SK-N-SH treated with all-trans-retinoic acid at 6 μM for 48 hours (cell line): ENCODE measurements around the gene GLMP.

Experiments used
- ARNTL ChIP-seq: fragments of 450-650 bp; formaldehyde crosslinking; IDR thresholded peaks from 2 replicates; pipeline ENCODE4 v1.5.0; 2020; ENCODE audit warnings: low read depth, mild to moderate bottlenecking, moderate library complexity, borderline replicate concordance
- BACH2 ChIP-seq: fragments of 250-450 bp; sonication (Bioruptor Pico); IDR thresholded peaks from 2 replicates; pipeline ENCODE4 v1.9.0; 2021; ENCODE audit warnings: mild to moderate bottlenecking, borderline replicate concordance
- CSDC2 ChIP-seq: fragments of 250-450 bp; sonication (Bioruptor Pico); IDR thresholded peaks from 2 replicates; pipeline ENCODE4 v1.5.0; 2020; ENCODE audit warnings: mild to moderate bottlenecking, moderate library complexity
- ESRRG ChIP-seq: fragments of 250-450 bp; sonication (Bioruptor Pico); IDR thresholded peaks from 2 replicates; pipeline ENCODE4 v1.6.1; 2021; ENCODE audit warnings: mild to moderate bottlenecking
- PATZ1 ChIP-seq: fragments of 250-450 bp; sonication (Bioruptor Pico); IDR thresholded peaks from 2 replicates; pipeline ENCODE4 v1.8.0; 2020; ENCODE audit warnings: mild to moderate bottlenecking, moderate library complexity, borderline replicate concordance
- POU6F1 ChIP-seq: fragments of 250-450 bp; sonication (Bioruptor Pico); IDR thresholded peaks from 2 replicates; pipeline ENCODE4 v1.8.0; 2021; ENCODE audit warnings: low read depth, mild to moderate bottlenecking, moderate library complexity, borderline replicate concordance
- PPARA ChIP-seq: fragments of 250-450 bp; sonication (Bioruptor Pico); IDR thresholded peaks from 2 replicates; pipeline ENCODE4 v1.5.0; 2020; ENCODE audit warnings: mild to moderate bottlenecking, borderline replicate concordance
- RARB ChIP-seq: fragments of 250-450 bp; sonication (Bioruptor Pico); IDR thresholded peaks from 2 replicates; pipeline ENCODE4 v1.8.0; 2021; ENCODE audit warnings: mild to moderate bottlenecking, moderate library complexity
- TOX ChIP-seq: fragments of 250-450 bp; sonication (Bioruptor Pico); IDR thresholded peaks from 2 replicates; pipeline ENCODE4 v1.8.0; 2021; ENCODE audit warnings: mild to moderate bottlenecking, moderate library complexity, borderline replicate concordance
- TSHZ2 ChIP-seq: fragments of 250-450 bp; sonication (Bioruptor Pico); IDR thresholded peaks from 2 replicates; pipeline ENCODE4 v1.5.0; 2020; ENCODE audit warnings: mild to moderate bottlenecking, moderate library complexity
- ZC3H10 ChIP-seq: fragments of 250-450 bp; sonication (Bioruptor Pico); IDR thresholded peaks from 2 replicates; pipeline ENCODE4 v1.5.1; 2021; ENCODE audit warnings: mild to moderate bottlenecking, moderate library complexity
- ZFP3 ChIP-seq: fragments of 250-450 bp; sonication (Bioruptor Pico); IDR thresholded peaks from 2 replicates; pipeline ENCODE4 v1.5.0; 2020; ENCODE audit warnings: mild to moderate bottlenecking, moderate library complexity
- ZNF565 ChIP-seq: fragments of 450-650 bp; formaldehyde crosslinking; conservative IDR thresholded peaks from 2 replicates; pipeline ENCODE4 v1.5.0; 2020; ENCODE audit warnings: low read depth, mild to moderate bottlenecking, moderate library complexity

DNA sequence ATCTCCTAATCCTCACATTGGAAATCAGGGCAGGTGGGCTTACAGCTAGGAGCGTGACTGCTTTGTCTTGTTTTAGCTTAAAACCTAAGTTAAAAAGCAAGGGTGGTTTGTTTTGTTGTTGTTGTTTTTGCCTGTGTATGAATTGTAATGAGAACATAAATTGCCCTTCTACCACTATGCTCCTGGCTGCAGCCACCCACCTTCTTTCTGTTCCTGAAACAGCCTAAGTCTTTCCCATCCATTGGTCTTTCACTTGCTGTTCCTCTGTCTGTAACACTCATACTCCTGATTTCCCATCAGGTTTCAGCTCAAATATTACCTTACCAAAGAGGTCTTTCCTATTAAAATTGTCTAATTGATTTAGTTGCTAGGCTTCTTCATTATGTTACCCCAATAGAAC is 12.0 kb downstream of the GLMP start:
- no peak for TF ChIP-seq ZNF565 (CRISPR knock-in tag)
- TF ChIP-seq PATZ1 (CRISPR knock-in tag): no peak
- TF ChIP-seq ZC3H10: no peak
- TF ChIP-seq ZFP3 (CRISPR knock-in tag): no peak
- TF ChIP-seq ARNTL: no peak
- TF ChIP-seq POU6F1: no peak
- no peak for TF ChIP-seq PPARA
- TF ChIP-seq ESRRG: no peak
- TF ChIP-seq BACH2 (CRISPR knock-in tag): no peak
- TF ChIP-seq TOX: no peak
- TF ChIP-seq RARB (CRISPR knock-in tag): no peak
- no peak for TF ChIP-seq TSHZ2 (CRISPR knock-in tag)
- TF ChIP-seq CSDC2: no peak
